Activated CD4-positive, alpha-beta T cell treated with anti-CD3 and anti-CD28 coated beads, Interleukin-2, amount 10 ng/mL, durations not matched to agents 24 days and 14 days (primary cell): ENCODE data around the gene PLIN1. TPM values are rescaled to one million over a fixed set of nuclear protein-coding genes. Genes with fewer than 3 reads are reported as not detected.

Experiments used
- DNase-seq: peaks from one replicate; pipeline ENCODE4 v3.0.0; 2022
- H3K27ac Mint-ChIP-seq: one replicate; pipeline ENCODE4 v1.8.0; 2022; ENCODE audit warnings: mild to moderate bottlenecking, mixed read lengths
- H3K27me3 Mint-ChIP-seq: one replicate; pipeline ENCODE4 v1.8.0; 2022; ENCODE audit warnings: mixed read lengths
- H3K36me3 Mint-ChIP-seq: one replicate; pipeline ENCODE4 v1.8.0; 2022; ENCODE audit warnings: low read depth, mild to moderate bottlenecking, mixed read lengths
- H3K4me1 Mint-ChIP-seq: one replicate; pipeline ENCODE4 v1.8.0; 2021; ENCODE audit warnings: mixed read lengths
- H3K4me3 Mint-ChIP-seq: one replicate; pipeline ENCODE4 v1.8.0; 2022; ENCODE audit warnings: mild to moderate bottlenecking, moderate library complexity, mixed read lengths
- H3K9me3 Mint-ChIP-seq: one replicate; pipeline ENCODE4 v1.8.0; 2021; ENCODE audit warnings: mixed read lengths
- intact Hi-C: fragments of 100-400 bp; cut with micrococcal nuclease; formaldehyde crosslinking; loops from one replicate; pipeline ENCODE4 v1.15.1; 2023
- total RNA-seq: library from RNA; stranded (reverse); gene quantifications from 2 replicates; pipeline ENCODE4 v1.2.3, GENCODE V29; 2022

PLIN1 gene
- total RNA-seq, 1 donor from 2014 or later, result 0.14 TPM

GRCh38 chr15:89632563-89633430 lies 46.4 kb downstream of the PLIN1 start:
- peaks cover 3% of the 10 kb centered on the region for H3K9me3 Mint-ChIP-seq
- H3K4me3 Mint-ChIP-seq, result no peak overlapping the region
- peaks cover 32% of the 10 kb centered on the region for H3K36me3 Mint-ChIP-seq
- no peaks in the 10 kb centered on the region for H3K4me1 Mint-ChIP-seq
- DNase-seq, result no peak
- intact Hi-C loops, result no loop called here
- no peaks in the 10 kb centered on the region for H3K27me3 Mint-ChIP-seq
- H3K27ac Mint-ChIP-seq, result no peak overlapping the region

- no peak for DNase-seq
- Mint-ChIP-seq H3K9me3 (peaks cover 3% of the 10 kb centered on the region), H3K4me1 (no peaks in the 10 kb centered on the region), H3K36me3 (peaks cover 37% of the 10 kb centered on the region), H3K27ac (no peak overlapping the region), H3K4me3 (no peak overlapping the region), H3K27me3 (no peaks in the 10 kb centered on the region)
- intact Hi-C loops, result no loop called here
Observed at GRCh38 chr15:89631902-89632264, 47.3 kb downstream of the PLIN1 start.

GRCh38 chr15:89630974-89631901 lies 47.9 kb downstream of the PLIN1 start:
- no peaks in the 10 kb centered on the region for H3K27me3 Mint-ChIP-seq
- DNase-seq, result no peak
- peaks cover 3% of the 10 kb centered on the region for H3K9me3 Mint-ChIP-seq
- H3K27ac Mint-ChIP-seq, result no peak overlapping the region
- intact Hi-C loops, result no loop called here
- H3K4me1 Mint-ChIP-seq, result no peaks in the 10 kb centered on the region
- no peak overlapping the region for H3K4me3 Mint-ChIP-seq
- H3K36me3 Mint-ChIP-seq, result peaks cover 39% of the 10 kb centered on the region

GRCh38 chr15:89630260-89630659 lies 48.9 kb downstream of the PLIN1 start:
- Mint-ChIP-seq H3K4me3 (no peak overlapping the region), H3K27me3 (no peaks in the 10 kb centered on the region), H3K4me1 (no peaks in the 10 kb centered on the region), H3K27ac (no peak overlapping the region), H3K9me3 (peaks cover 1% of the 10 kb centered on the region), H3K36me3 (peaks cover 46% of the 10 kb centered on the region)
- DNase-seq, result no peak
- intact Hi-C loops, result no loop called here

GRCh38 chr15:89629829-89630228 lies 49.3 kb downstream of the PLIN1 start:
- Mint-ChIP-seq H3K36me3 (peaks cover 50% of the 10 kb centered on the region), H3K9me3 (no peaks in the 10 kb centered on the region)
- DNase-seq, result no peak

GRCh38 chr15:89628806-89629715 lies 50.1 kb downstream of the PLIN1 start:
- Mint-ChIP-seq H3K27ac (no peak overlapping the region), H3K27me3 (no peaks in the 10 kb centered on the region), H3K36me3 (peaks cover 57% of the 10 kb centered on the region), H3K4me3 (no peak overlapping the region), H3K4me1 (no peaks in the 10 kb centered on the region), H3K9me3 (no peaks in the 10 kb centered on the region)
- DNase-seq, result peak; percentile 29
- intact Hi-C loops, result no loop called here

More at GRCh38 chr15:89629829-89630228, 49.3 kb downstream of the PLIN1 start:
- Mint-ChIP-seq H3K27me3 (no peaks in the 10 kb centered on the region), H3K4me3 (no peak overlapping the region), H3K4me1 (no peaks in the 10 kb centered on the region), H3K27ac (no peak overlapping the region)
- intact Hi-C loops, result no loop called here

- DNase-seq, result peak; percentile 49
- Mint-ChIP-seq H3K27me3 (no peaks in the 10 kb centered on the region), H3K36me3 (peaks cover 61% of the 10 kb centered on the region), H3K9me3 (no peaks in the 10 kb centered on the region), H3K4me3 (no peak overlapping the region), H3K27ac (no peak overlapping the region), H3K4me1 (no peaks in the 10 kb centered on the region)
- intact Hi-C loops, result no loop called here
Observed at GRCh38 chr15:89628301-89628700, 50.9 kb downstream of the PLIN1 start.

- Mint-ChIP-seq H3K27me3 (no peaks in the 10 kb centered on the region), H3K9me3 (no peaks in the 10 kb centered on the region), H3K36me3 (peaks cover 64% of the 10 kb centered on the region), H3K4me3 (no peak overlapping the region), H3K4me1 (no peaks in the 10 kb centered on the region), H3K27ac (no peak overlapping the region)
- intact Hi-C loops, result no loop called here
- peak; percentile 52 for DNase-seq
Observed at GRCh38 chr15:89627256-89627970, 51.8 kb downstream of the PLIN1 start.

GRCh38 chr15:89625716-89626115 lies 53.5 kb downstream of the PLIN1 start:
- no peak overlapping the region for H3K4me3 Mint-ChIP-seq

GRCh38 chr15:89623165-89623564 lies 56.0 kb downstream of the PLIN1 start:
- H3K27me3 Mint-ChIP-seq, result no peaks in the 10 kb centered on the region
- DNase-seq, result peak; percentile 37
- no peak overlapping the region for H3K27ac Mint-ChIP-seq
- intact Hi-C loops, result no loop called here
- H3K9me3 Mint-ChIP-seq, result no peaks in the 10 kb centered on the region
- H3K36me3 Mint-ChIP-seq, result peaks cover 69% of the 10 kb centered on the region
- H3K4me1 Mint-ChIP-seq, result no peaks in the 10 kb centered on the region
- no peak overlapping the region for H3K4me3 Mint-ChIP-seq

More at GRCh38 chr15:89625716-89626115, 53.5 kb downstream of the PLIN1 start:
- no peak overlapping the region for H3K27ac Mint-ChIP-seq
- no peaks in the 10 kb centered on the region for H3K9me3 Mint-ChIP-seq
- no peaks in the 10 kb centered on the region for H3K27me3 Mint-ChIP-seq
- DNase-seq, result peak; percentile 45
- intact Hi-C loops, result no loop called here
- H3K4me1 Mint-ChIP-seq, result no peaks in the 10 kb centered on the region
- peaks cover 67% of the 10 kb centered on the region for H3K36me3 Mint-ChIP-seq

- H3K27me3 Mint-ChIP-seq, result no peaks in the 10 kb centered on the region
- DNase-seq, result peak; percentile 27
Observed at GRCh38 chr15:89621547-89621946, 57.6 kb downstream of the PLIN1 start.

GRCh38 chr15:89616228-89616627 lies 62.9 kb downstream of the PLIN1 start:
- no peaks in the 10 kb centered on the region for H3K4me1 Mint-ChIP-seq
- H3K27me3 Mint-ChIP-seq, result no peaks in the 10 kb centered on the region
- no peak for DNase-seq
- peaks cover 67% of the 10 kb centered on the region for H3K36me3 Mint-ChIP-seq
- no peak overlapping the region for H3K4me3 Mint-ChIP-seq
- H3K9me3 Mint-ChIP-seq, result peaks cover 18% of the 10 kb centered on the region
- intact Hi-C loops, result no loop called here
- H3K27ac Mint-ChIP-seq, result no peak overlapping the region

More at GRCh38 chr15:89621547-89621946, 57.6 kb downstream of the PLIN1 start:
- peak overlapping the region; percentile 62 for H3K27ac Mint-ChIP-seq
- H3K4me3 Mint-ChIP-seq, result no peak overlapping the region
- no peaks in the 10 kb centered on the region for H3K4me1 Mint-ChIP-seq
- no peaks in the 10 kb centered on the region for H3K9me3 Mint-ChIP-seq
- peaks cover 68% of the 10 kb centered on the region for H3K36me3 Mint-ChIP-seq
- intact Hi-C loops, result no loop called here

GRCh38 chr15:89615135-89615534 lies 64.0 kb downstream of the PLIN1 start:
- intact Hi-C loops, result no loop called here
- peaks cover 2% of the 10 kb centered on the region for H3K4me1 Mint-ChIP-seq

More at GRCh38 chr15:89615135-89615534, 64.0 kb downstream of the PLIN1 start:
- Mint-ChIP-seq H3K9me3 (peaks cover 24% of the 10 kb centered on the region), H3K27me3 (no peaks in the 10 kb centered on the region), H3K4me3 (no peak overlapping the region), H3K27ac (no peak overlapping the region), H3K36me3 (peaks cover 74% of the 10 kb centered on the region)
- no peak for DNase-seq
